Measurements from ENCODE around the gene CA10.

DNA sequence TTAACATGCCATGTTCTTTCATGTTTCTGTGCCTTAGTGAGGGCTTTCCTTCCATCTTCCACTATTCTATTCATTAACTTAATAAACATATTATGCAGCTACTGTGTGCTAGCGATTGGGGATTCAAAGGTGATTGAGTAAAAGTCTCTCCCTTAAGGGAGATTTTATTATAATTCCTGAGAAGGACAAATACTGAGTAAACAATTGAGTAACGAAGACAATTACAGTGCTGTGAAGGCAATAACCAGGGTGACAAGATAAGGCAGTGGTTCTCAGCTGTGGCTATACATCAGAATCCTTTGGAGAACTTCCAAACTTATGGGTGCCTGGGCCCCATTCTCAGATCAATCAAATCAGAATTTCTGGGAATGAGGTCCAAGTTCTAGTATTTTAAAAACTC lies 353.3 kb downstream of the CA10 start:
- TF ChIP-seq EP300 (IDR thresholded peaks at IDR 0.05) (no peak), CTCF (IDR thresholded peaks at IDR 0.05) (no peak)

Data from sigmoid colon (tissue), 4 donors.